GM19324 (cell line): Measurements from ENCODE around the gene CPEB4.

Experiments
- ATAC-seq: cut with Tn5 transposase; IDR thresholded peaks from one replicate; pipeline ENCODE4 v1.9.1; 2021; ENCODE audit warnings: mild to moderate bottlenecking, moderate library complexity; ENCODE audit not compliant: unreplicated experiment, low FRiP score

The CPEB4 gene

GRCh38 chr5:173858670-173859407 lies 29.3 kb upstream of the CPEB4 start:
- no peak for ATAC-seq

GRCh38 chr5:173859408-173860159 lies 28.6 kb upstream of the CPEB4 start:
- no peak for ATAC-seq

DNA sequence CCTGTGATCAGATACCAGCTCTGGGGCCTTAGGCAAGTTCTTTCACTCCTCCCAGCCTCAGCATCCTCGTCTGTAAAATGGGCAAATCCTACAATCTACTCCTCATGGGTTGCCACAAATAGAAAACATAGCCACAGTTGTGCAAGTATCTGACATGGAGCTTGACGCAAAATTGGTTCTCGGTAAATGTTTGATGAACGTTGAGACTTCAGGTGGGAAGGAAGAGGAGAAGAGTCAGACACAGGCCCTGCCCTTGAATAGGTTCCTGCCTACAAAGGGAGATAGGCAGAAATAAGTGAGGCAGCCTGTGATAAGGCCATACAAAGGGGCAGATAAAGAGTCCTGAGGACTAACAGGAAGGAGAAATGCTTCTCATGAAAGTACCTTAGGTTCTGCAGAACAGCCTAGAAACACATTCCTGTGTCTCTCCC lies 26.1 kb upstream of the CPEB4 start:
- no peak for ATAC-seq

DNA sequence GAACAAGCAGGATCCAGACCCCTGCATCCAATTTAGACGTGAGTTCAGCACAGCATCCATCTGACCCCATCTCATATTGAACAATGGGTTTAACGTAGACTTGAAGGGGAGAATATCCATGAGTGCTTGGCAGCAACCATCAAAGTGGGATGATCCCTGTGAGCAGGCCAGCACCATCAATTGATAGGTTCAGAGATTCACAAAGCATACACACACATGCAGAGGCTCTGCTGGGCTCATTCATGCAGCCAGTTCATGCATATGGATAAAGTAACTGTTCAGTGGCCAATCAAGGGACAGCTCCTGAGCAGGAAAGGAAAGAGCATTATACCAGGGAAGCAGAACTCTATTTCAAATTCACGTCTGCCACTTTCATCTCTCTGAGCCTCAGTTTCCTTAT lies 24.8 kb upstream of the CPEB4 start:
- ATAC-seq = no peak

DNA sequence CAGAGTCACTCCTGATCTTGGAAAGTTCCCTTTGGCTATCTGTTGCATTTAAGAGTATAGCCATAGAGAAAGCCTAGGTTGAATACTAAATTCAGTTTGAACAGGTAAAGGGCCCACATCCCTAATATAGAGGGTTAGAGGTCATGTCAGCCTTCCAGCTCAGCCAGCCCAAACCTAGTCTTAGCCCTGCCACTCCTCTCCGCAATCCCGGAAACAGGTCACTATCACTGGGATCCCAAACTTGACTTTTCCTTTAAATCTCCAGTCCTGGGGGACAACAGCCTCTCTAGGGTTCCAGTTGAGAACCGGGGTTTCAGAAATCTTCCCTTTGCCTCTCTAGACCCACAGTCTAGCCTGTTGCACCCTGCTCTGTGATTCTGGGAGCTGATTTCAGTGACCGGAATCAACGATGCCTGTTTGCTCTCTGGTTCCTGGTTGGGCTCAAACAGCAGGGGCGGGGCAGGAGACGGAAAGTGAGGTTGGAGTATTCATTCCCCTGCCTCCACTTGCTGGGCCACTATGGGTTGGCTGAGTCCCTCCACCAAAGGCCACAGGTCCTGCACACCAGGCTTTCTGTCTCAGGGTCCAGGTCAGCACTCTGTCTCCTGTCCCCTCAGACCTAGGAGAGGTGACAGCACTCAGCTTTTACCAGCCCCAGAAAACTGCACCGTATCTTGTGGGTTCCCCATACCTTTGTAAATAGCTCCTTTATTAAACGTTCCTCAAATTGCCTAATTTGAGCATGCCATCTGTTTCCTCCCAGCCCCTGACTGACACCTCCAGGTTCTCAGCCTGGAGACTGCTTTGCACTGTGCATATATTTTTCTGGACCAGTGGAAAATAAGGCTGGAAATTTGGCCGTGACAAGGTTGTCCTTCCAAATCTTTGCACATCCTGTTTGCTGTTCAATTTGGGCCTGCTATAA lies 23.8 kb upstream of the CPEB4 start:
- no peak for ATAC-seq

- ATAC-seq = no peak
These were observed 21.8 kb upstream of the CPEB4 start for GRCh38 chr5:173866243-173866857.

DNA sequence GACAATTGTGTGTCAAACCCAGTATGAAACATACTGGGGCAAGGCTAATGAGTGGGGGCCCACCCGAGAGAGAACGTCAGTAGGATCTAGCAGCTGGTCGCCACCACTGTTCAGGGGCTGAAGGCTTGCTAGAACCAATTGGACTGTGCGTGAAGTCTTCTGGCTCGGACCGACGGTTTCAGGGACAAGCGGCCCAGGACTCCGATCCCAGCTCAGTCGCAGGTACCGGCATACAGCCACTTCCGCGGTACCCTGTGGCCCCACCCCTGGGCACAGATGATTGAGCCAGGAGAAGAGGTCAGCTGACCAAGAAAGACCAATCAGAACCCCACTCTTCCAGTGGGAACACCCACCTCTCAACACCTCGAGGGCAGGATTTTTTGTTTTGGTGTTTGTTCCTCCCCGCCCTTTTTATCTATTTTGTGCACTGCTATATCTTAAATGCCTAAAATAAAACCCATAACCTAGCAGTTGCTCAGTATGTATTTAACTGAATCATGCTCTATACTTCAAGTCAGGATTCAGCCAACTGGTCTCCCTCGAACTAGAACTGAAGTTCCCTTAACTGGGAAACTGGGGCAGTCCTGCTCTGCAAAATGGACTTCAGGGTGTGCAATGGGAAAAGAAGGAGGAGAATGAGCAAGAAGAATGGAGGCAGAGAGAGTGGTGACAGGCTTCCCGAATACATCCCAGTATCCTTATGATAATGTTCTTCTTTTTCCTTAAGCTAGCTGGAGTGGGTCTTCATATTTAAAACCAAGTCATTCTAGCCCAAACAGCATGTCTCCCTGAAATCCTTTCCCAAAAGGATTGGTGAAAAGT lies 21.1 kb upstream of the CPEB4 start:
- no peak for ATAC-seq

DNA sequence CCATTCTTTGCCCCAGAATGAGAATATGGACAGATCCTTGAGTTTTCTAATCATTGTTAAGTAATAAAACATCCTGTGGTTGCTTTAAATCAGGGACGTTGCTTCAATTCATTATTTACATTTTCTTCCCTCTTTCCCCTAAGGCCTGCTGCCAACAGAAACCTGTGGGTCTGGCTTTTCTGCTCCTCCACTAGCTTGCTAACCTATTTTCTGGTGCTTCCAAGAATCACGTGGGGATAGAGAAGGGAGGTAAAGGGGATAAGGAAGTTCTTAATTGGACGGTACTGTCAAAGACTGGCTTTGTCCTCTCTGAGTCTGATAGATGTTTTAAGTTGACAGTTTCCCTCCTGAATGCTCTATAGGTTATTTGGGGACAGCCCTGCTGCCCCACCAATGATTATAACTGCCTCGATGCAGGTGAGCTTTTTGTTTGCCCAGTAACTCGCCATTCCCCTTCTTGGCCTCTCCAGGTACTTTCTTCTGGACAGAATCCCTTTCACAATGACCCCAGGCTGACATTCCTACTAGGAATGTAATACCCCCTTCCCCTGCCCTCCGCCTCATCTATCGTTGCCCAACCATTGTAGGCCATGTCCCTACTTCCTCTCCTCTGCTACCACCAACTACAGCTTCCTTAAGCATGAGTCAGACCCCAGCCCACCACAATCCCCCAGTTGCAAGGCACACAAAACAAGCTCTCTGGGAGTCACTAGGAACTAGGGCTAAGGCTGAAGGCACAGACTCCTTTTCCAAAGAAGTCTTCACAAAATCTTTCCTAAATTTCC lies 19.9 kb upstream of the CPEB4 start:
- ATAC-seq = no peak

GRCh38 chr5:173869316-173869715 lies 18.8 kb upstream of the CPEB4 start:
- ATAC-seq = no peak

GRCh38 chr5:173872957-173873305 lies 15.2 kb upstream of the CPEB4 start:
- ATAC-seq = no peak

GRCh38 chr5:173873306-173873922 lies 14.7 kb upstream of the CPEB4 start:
- no peak for ATAC-seq

- ATAC-seq = no peak
These were observed 13.0 kb upstream of the CPEB4 start for GRCh38 chr5:173875189-173875588.

- ATAC-seq = no peak
These were observed 9.8 kb upstream of the CPEB4 start for GRCh38 chr5:173878224-173878967.

GRCh38 chr5:173880306-173880985 lies 7.7 kb upstream of the CPEB4 start:
- no peak for ATAC-seq

GRCh38 chr5:173881811-173882575 lies 6.2 kb upstream of the CPEB4 start:
- no peak for ATAC-seq

DNA sequence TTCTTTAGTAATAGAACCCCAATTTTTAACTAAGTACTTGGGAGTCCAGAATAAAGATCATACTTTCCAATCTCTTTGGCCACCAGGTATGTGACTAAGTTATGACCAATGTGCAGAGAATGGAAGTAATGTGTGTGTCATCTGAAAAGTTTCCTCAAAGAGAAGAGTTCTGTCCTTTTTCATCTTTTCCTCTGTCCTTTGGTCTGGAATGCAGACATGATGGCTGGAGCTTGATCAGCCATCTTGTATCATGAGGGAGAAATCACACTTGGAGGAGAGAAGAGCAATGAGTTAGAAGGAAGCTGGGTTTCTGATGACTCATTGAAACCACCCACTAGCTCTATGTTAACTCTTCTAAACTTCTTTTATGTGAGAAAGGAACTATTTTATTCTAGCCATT lies 5.5 kb upstream of the CPEB4 start:
- ATAC-seq = no peak
